Measurements from ENCODE around the gene FAM118A.

Gene FAM118A

DNA sequence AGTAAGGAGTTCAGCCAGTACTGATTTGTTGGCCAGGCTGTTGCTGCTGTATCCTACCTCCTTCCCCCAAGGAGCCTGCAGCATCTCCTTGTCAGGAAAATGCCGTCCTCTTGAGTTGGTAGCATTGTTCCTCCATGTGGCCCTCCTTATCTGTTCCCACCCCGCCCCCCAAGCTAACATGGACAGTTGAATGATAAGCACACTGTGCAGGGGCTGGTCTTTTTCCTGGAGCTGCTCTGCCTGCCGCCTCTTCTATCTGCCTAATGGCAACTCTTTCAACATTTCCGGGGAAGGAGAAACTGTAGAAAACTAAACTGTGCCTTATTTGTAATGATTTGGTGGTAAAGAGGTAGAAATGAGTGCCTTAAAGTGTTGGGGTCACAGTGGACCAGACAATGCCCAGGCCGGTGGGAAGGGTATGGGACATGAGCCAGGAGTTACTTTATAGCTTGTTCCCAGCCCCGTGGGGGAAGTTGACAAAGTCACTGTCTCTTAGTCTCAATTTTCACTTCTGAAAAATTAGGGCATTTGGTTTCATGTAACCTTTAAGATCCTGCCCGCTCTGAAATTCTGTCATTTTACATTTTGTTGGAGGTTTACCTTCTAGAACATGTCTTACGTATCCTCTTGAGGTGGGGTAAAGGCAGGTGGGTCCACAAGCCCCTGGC is 4.5 kb downstream of the FAM118A start:
- TF ChIP-seq, protein P1, sequence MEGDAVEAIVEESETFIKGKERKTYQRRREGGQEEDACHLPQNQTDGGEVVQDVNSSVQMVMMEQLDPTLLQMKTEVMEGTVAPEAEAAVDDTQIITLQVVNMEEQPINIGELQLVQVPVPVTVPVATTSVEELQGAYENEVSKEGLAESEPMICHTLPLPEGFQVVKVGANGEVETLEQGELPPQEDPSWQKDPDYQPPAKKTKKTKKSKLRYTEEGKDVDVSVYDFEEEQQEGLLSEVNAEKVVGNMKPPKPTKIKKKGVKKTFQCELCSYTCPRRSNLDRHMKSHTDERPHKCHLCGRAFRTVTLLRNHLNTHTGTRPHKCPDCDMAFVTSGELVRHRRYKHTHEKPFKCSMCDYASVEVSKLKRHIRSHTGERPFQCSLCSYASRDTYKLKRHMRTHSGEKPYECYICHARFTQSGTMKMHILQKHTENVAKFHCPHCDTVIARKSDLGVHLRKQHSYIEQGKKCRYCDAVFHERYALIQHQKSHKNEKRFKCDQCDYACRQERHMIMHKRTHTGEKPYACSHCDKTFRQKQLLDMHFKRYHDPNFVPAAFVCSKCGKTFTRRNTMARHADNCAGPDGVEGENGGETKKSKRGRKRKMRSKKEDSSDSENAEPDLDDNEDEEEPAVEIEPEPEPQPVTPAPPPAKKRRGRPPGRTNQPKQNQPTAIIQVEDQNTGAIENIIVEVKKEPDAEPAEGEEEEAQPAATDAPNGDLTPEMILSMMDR (IDR thresholded peaks at IDR 0.05), result no peak
- TF ChIP-seq ZFX (IDR thresholded peaks at IDR 0.05; ENCODE audit: borderline replicate concordance), result no peak
- H3K27ac ChIP-seq, result no peak overlapping the region

DNA sequence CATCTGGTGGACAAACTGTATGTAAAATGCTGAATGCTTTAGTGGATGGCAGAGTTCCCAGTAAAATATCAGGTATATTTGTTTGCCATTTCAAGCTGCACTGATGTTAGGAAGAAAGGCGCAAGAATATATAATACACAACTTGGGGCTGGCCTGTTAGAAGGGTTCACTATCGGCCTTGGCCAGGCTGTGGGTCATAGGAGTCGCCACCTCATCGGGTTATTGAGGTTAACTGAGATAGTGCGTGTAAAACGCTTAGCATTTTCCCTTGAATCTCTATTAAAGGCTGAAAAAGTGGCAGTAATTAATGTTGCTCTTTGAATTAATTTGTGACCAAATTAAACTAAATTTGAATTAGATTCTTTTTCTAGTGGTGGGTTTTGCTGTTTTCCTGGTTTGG is 5.1 kb downstream of the FAM118A start:
- TF ChIP-seq, protein P1 (IDR thresholded peaks at IDR 0.05), result no peak
- no peak for TF ChIP-seq ZFX (IDR thresholded peaks at IDR 0.05; ENCODE audit: borderline replicate concordance)
- H3K27ac ChIP-seq, result no peak overlapping the region

DNA sequence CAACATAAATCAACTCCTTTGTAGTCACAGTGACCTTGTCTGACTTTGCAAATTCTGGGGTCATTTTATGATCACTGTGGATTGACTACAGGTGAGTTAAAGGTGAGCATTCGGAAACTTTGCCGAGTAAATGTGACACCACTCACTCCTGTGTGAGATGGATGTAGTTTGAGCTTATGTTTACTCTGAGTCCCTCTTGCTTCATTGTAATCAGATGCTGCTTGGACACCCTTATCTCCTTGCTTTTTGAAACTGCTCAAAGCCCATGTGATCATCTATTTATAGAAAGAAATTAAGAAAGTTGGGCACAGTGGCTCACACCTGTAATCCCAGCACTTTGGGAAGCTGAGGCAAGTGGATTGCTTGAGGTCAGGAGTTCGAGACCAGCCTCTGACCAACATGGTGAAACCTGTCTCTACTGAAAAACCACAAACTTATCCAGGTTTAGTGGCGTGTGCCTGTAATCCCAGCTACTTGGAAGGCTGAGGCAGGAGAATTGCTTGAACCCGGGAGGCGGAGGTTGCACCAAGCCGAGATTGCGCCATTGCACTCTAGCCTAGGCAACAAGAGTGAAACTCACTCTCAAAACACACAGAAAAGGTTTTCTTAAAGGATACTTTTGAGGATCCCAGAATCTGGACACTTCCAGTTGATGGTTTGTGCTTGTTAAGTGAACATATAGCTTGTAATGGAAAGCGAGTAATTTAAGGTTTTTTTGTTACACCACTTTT is 7.2 kb downstream of the FAM118A start:
- TF ChIP-seq, protein P1 (IDR thresholded peaks at IDR 0.05), result no peak
- TF ChIP-seq ZFX (IDR thresholded peaks at IDR 0.05; ENCODE audit: borderline replicate concordance), result no peak
- no peak overlapping the region for H3K27ac ChIP-seq

DNA sequence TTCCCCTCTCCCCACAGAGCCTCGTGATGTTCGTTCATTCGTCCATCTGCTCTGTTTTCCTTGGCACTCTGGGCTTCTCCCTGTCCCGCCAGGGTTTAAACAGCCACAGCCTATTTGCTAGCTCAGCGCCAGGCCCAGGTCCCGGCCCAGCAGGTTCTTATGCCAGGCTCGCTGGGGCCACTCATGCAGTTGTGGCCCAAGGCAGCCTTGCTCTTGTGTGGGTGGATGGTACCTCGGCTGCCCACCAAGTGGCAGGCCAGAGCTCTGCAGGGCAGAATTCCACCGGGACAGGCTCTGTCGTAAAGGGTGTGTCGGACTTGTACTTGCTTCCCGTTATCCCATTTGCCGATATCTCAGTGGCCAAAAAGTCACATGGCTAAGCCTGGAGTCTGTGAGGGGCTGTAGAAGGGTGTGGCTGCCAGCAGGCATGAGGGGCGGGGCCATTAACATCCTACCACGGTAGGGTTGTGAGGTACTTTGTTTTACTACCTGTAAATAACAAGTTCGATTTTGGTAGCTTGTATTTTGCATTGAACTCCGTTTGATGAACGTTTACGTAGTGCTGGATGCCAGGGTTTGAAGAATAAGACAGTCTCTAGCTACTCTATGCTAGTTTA is 7.9 kb downstream of the FAM118A start:
- no peak for TF ChIP-seq ZFX (IDR thresholded peaks at IDR 0.05; ENCODE audit: borderline replicate concordance)
- TF ChIP-seq, protein P1 (IDR thresholded peaks at IDR 0.05), result peak; percentile 56
- H3K27ac ChIP-seq, result no peak overlapping the region

DNA sequence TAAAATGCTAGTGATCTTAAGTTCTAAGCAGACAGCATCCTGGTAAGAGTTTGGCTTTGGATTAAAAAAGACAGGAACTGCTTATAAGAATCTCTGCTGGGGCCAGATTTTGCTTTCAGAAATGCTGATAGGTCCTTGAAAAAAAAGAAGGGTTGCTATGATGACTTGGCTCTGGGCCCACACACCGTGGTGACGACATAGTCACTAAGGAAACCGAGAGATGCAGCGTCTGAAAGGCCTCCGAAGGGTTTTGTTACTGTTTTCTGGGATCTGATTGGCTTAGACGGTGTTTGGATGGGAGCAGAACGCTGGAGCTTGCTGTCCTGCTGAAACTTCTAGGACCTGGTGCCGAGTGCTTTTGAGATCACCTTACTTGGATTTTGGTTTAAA is 8.4 kb downstream of the FAM118A start:
- no peak for TF ChIP-seq ZFX (IDR thresholded peaks at IDR 0.05; ENCODE audit: borderline replicate concordance)
- TF ChIP-seq, protein P1 (IDR thresholded peaks at IDR 0.05), result no peak
- no peak overlapping the region for H3K27ac ChIP-seq

DNA sequence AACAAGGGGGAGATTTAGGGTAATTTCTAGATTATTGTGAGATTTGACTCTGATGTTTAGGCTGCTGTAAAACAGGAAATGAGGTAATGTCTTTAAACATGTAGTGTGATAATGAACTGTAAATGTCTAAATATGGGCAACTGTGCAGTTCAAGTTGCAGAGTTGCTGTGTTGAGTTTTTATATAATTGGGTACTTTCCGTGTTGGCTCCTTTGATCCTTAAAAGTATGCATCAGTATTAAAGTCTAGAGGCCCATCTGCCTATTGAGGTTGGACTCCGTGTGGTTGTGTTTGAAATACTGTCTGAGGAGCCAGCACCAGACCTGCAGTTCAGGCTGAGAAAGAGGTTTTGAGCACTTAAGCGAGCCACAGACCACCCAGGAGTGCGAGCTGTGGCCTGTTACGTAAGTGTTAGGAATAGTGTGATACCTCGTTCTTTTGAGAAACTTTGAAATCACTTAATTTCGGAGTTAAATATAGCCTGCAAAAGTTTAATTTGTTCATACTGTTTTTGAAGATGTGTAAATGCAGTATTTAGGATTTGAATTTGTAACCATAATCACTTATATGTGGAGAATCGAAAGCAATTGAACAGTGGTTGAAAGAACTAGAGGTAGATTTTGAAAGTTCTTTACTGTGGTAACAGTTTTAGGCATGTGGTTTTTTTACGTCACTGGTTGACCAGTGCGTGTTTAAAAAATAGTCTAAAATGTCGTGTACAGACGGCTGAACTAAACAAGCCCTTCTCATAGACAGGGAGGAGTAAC is 9.0 kb downstream of the FAM118A start:
- TF ChIP-seq, protein P1 (IDR thresholded peaks at IDR 0.05), result no peak
- no peak for TF ChIP-seq ZFX (IDR thresholded peaks at IDR 0.05; ENCODE audit: borderline replicate concordance)
- no peak overlapping the region for H3K27ac ChIP-seq
